ENCODE measurements around the gene HS3ST3A1.

HS3ST3A1 gene

GRCh38 chr17:13594310-13594709, 7.4 kb downstream of the HS3ST3A1 start:
- Histone ChIP-seq H3K9ac (no peak overlapping the region), H3K9me3 (ENCODE audit: control insufficient read depth, low read length) (no peaks in the 10 kb centered on the region), H3K4me3 (ENCODE audit: low read depth, low read length) (no peak overlapping the region), H3K79me2 (no peaks in the 10 kb centered on the region), H3K27me3 (ENCODE audit: control insufficient read depth, insufficient read depth, low read length) (no peaks in the 10 kb centered on the region), H3K27ac (no peak overlapping the region), H3K4me2 (ENCODE audit: low read length) (no peak overlapping the region), H2AFZ (no peak overlapping the region), H3K36me3 (ENCODE audit: control insufficient read depth, insufficient read depth, low read length) (no peaks in the 10 kb centered on the region), H3K4me1 (no peaks in the 10 kb centered on the region)
- no peak for TF ChIP-seq CTCF (IDR thresholded peaks at IDR 0.05)

GRCh38 chr17:13593757-13594156, 8.0 kb downstream of the HS3ST3A1 start:
- no peak overlapping the region for H3K27ac ChIP-seq
- no peaks in the 10 kb centered on the region for H3K36me3 ChIP-seq (ENCODE audit: control insufficient read depth, insufficient read depth, low read length)
- no peak overlapping the region for H2AFZ ChIP-seq

GRCh38 chr17:13593021-13593751, 8.5 kb downstream of the HS3ST3A1 start:
- Histone ChIP-seq H3K4me1 (no peaks in the 10 kb centered on the region), H3K4me3 (ENCODE audit: low read depth, low read length) (no peak overlapping the region), H3K27me3 (ENCODE audit: control insufficient read depth, insufficient read depth, low read length) (no peaks in the 10 kb centered on the region), H3K4me2 (ENCODE audit: low read length) (no peak overlapping the region), H2AFZ (no peak overlapping the region), H3K9ac (no peak overlapping the region), H3K9me3 (ENCODE audit: control insufficient read depth, low read length) (no peaks in the 10 kb centered on the region), H3K36me3 (ENCODE audit: control insufficient read depth, insufficient read depth, low read length) (no peaks in the 10 kb centered on the region), H3K79me2 (no peaks in the 10 kb centered on the region), H3K27ac (no peak overlapping the region)
- no peak for TF ChIP-seq CTCF (IDR thresholded peaks at IDR 0.05)

More at GRCh38 chr17:13593757-13594156, 8.0 kb downstream of the HS3ST3A1 start:
- H3K4me3 ChIP-seq (ENCODE audit: low read depth, low read length): no peak overlapping the region
- no peaks in the 10 kb centered on the region for H3K79me2 ChIP-seq
- no peaks in the 10 kb centered on the region for H3K4me1 ChIP-seq
- no peak overlapping the region for H3K4me2 ChIP-seq (ENCODE audit: low read length)
- no peak overlapping the region for H3K9ac ChIP-seq
- no peaks in the 10 kb centered on the region for H3K27me3 ChIP-seq (ENCODE audit: control insufficient read depth, insufficient read depth, low read length)
- H3K9me3 ChIP-seq (ENCODE audit: control insufficient read depth, low read length): no peaks in the 10 kb centered on the region
- no peak for TF ChIP-seq CTCF (IDR thresholded peaks at IDR 0.05)

GRCh38 chr17:13592427-13592826, 9.3 kb downstream of the HS3ST3A1 start:
- no peak overlapping the region for H3K9ac ChIP-seq
- H3K79me2 ChIP-seq: no peaks in the 10 kb centered on the region
- no peaks in the 10 kb centered on the region for H3K4me1 ChIP-seq
- no peak overlapping the region for H3K27ac ChIP-seq
- H3K4me3 ChIP-seq (ENCODE audit: low read depth, low read length): no peak overlapping the region
- H3K9me3 ChIP-seq (ENCODE audit: control insufficient read depth, low read length): no peaks in the 10 kb centered on the region
- no peaks in the 10 kb centered on the region for H3K27me3 ChIP-seq (ENCODE audit: control insufficient read depth, insufficient read depth, low read length)
- no peak overlapping the region for H2AFZ ChIP-seq
- H3K4me2 ChIP-seq (ENCODE audit: low read length): no peak overlapping the region
- no peaks in the 10 kb centered on the region for H3K36me3 ChIP-seq (ENCODE audit: control insufficient read depth, insufficient read depth, low read length)
- TF ChIP-seq CTCF (IDR thresholded peaks at IDR 0.05): no peak

- no peak overlapping the region for H3K4me2 ChIP-seq (ENCODE audit: low read length)
- no peak for TF ChIP-seq CTCF (IDR thresholded peaks at IDR 0.05)
- H3K9me3 ChIP-seq (ENCODE audit: control insufficient read depth, low read length): no peaks in the 10 kb centered on the region
These were observed 11.3 kb downstream of the HS3ST3A1 start for GRCh38 chr17:13590441-13590840.

More at GRCh38 chr17:13590441-13590840, 11.3 kb downstream of the HS3ST3A1 start:
- Histone ChIP-seq H3K4me1 (no peaks in the 10 kb centered on the region), H2AFZ (no peak overlapping the region), H3K27ac (no peak overlapping the region), H3K9ac (no peak overlapping the region), H3K79me2 (no peaks in the 10 kb centered on the region), H3K27me3 (ENCODE audit: control insufficient read depth, insufficient read depth, low read length) (no peaks in the 10 kb centered on the region), H3K36me3 (ENCODE audit: control insufficient read depth, insufficient read depth, low read length) (no peaks in the 10 kb centered on the region), H3K4me3 (ENCODE audit: low read depth, low read length) (no peak overlapping the region)
